GM21528 (cell line): ENCODE measurements around the gene GAB1.

Experiments used
- ATAC-seq: cut with Tn5 transposase; IDR thresholded peaks from one replicate; pipeline ENCODE4 v1.9.1; 2021; ENCODE audit warnings: mild to moderate bottlenecking, moderate library complexity; ENCODE audit not compliant: unreplicated experiment, low FRiP score

The GAB1 gene

DNA sequence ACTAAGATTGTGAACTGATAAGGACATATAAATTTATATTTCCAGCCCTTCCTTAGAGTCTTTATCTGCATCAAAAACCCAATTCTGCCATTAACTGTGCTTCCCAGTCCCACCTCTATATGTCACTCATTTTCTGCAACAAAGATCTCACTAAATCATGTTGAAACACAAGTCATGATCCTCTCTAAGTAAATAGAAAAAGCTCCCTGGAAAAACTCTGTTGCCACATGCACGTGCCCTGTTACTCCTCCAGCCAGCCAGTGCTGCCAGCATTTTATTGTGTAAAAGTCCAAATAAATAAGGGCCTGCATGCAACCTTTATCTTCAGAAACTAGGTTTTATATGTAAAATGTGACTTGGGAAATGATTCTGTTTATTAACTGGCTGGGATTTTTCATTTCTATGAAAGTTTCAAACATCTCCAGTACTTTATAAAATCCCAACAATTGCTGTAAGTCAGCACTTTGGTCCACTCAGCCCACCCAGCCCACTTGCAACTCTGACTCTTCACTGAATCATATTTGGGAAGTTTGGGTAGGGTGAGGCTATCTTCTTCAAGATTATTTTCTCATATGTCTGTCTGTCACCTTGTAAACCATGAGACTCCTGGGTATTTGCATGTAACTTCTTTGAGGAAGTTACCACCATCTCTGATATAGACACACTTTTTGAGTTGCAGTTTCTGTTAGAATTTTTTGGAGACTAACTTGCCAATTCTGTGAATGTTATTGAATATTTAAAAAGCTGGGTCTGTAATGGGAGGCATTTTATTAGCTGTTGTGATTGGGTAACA lies 136.9 kb downstream of the GAB1 start:
- peak; percentile 76 for ATAC-seq

DNA sequence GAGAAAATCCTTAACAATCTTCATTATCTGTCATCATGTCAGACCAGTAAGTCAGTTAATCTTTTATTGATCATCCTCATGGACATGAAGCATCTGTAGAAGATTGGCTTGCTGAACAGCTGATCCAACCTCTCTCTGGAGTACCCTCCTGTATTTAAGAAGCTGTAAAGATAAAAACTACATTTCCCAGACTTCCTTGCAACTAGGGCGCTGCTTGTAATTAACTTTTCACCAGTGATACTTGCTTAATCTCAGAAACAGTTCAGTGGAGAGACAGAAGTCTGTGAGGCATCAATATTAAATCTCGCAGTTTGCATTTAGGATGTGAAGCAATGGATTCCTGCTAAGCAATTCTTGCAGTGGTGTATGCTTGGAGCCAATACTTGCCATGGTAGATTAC lies 140.8 kb downstream of the GAB1 start:
- ATAC-seq: no peak

DNA sequence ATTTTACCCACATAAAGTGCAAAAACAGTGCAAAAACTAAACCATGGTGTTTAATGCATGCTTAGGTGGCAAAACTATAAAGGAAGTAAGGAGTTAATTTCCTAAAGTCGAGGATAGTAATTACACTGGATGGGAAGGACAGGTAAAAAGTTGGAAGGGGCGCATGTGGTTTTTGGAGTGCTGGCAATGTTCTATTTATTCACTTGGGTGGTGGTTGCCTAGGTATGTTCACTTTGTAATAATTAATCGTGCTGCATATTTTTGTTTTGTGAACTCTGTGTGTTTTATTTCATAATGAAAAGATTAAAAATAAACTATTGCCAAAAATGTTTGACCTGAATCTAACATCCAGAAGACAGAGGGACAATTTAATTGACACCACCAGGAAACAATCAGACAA lies 144.7 kb downstream of the GAB1 start:
- ATAC-seq: no peak

DNA sequence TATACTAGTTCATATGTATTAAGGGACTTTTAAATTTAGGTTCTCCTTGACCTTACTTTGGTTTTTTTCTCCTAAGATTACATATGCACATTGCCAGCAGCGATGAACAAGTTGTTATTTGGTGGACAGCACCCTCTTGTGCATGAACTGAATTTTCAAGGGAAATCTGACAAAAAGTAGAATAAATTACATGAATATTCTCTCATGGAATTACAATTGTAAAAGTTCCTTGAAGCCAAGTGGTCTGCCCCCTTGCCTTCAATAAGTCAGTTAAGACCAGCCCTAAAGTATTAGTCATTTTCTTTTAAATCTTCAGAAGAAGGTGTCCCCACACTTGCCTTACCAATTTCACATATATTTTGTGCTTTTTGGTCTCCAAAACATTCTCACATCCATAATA lies 146.2 kb downstream of the GAB1 start:
- no peak for ATAC-seq

DNA sequence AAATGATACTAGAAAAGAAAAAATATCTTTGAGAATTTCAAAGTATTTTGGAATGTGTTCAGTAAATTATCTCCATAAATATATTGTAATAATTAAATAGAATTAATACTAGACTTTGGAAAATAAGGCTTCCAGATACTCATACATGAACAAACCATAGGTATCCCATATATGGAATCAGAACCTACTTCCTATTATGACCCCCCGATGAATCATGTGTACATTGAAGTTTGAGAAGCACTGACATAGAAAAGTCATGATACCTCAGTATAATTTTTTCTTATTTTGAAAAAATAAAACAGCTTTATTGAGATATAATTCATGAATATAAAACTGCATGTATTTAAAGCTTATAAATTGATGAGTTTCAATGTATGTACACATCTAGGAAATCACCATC lies 149.6 kb downstream of the GAB1 start:
- ATAC-seq: no peak

DNA sequence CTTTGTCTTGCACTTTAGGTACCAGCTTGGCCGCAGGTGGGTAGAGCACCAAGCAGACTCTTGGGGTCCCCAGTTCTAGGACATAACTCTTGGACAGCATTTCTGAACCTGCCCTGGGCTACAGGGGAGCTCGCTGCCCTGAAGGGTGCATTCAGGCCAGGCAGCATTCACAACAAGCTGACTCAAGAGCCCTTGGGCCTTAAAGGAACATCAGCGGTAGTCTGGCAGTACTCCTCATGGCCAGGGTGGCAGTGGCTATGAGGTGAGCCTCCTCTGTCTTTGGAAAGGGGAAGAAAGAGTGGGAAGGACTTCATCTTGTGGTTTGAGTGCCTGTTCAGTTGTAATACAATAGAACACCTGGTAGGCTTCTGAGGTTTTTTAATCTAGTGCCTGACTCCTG lies 152.0 kb downstream of the GAB1 start:
- no peak for ATAC-seq

DNA sequence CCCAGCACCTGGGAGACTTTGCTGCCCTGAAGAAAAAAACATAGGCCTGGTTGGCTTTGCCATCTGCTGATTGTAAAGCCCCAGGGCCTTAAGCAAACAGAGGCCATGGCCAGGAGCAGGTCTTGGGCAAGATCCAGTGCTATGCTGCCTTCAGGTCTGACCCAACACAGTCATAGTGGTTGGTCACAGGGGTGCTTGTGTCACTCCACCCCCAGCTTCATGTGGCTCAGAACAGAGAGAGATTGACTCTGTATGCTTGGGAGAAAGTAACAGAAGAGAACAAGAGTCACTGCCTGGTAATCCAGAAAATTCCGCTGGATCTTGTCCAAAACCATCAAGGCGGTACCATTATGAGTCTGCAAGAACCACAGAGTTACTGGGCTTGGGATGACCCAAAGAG lies 152.4 kb downstream of the GAB1 start:
- no peak for ATAC-seq

DNA sequence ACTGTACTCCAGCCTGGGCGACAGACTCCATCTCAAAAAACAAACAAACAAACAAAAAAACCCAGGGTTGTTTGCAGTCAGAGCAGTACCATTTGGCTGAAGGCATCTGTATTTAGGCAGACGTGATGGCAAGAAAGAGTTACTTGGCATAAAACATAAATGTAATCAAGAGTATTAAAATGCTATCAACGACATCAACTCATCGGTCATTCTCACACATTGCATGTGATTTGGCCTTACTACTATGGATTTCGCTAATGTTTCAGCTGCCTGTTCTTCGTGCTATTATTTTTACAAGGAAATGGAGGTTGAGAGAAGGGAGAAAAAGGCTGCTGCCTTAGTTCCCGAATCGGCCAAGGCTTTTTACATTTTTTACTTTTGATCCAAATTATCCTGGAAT lies 161.3 kb downstream of the GAB1 start:
- ATAC-seq: no peak

DNA sequence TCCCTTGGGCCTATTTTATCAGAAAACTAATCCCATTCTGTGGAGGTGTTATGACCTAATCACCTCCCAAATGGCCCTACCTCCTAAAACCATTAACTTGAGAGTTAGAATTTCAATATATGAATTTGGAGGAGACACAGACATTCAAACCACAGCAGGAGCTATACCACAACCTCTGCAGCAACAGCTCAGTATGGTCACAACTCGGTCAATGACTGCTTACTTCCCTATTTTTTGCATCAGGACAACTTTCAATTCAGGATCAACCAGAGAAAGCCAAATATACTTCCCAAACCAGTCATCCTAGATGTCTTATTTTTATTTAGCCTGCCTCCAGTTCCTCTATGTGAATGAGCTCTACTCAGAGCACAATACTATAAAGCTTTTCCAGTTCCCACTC lies 165.6 kb downstream of the GAB1 start:
- no peak for ATAC-seq

DNA sequence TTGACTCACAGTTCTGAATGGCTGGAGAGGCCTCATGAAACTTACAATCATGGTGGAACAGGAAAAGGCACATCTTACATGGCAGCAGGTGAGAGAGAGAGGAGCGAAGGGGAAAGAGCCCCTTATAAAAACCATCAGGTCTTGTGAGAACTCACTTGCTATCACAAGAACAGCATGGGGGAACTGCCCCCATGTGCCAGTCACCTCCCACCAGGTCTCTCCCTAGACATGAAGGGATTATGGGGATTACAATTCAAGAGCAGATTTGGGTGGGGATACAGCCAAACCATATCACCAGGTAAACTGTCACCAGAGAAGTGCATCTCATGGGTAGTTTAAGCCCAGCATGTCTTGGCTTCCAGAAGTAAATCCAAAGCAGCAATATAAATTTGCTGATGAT lies 169.4 kb downstream of the GAB1 start:
- no peak for ATAC-seq

DNA sequence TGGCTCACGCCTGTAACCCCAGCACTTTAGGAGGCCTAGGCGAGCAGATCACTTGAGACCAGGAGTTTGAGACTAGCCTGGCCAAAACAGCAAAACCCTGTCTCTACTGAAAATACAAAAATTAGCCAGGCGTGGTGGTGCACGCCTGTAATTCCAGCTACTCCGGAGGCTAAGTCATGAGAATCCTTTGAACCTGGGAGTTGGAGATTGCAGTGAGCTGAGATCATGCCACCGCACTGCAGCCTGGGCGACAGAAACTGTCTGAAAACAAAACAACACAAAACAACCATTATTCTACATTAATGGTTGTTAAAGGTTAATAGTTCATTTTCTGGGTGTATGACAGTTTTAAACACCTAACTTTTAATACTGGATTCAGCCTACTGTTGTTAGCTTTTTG lies 175.2 kb downstream of the GAB1 start:
- no peak for ATAC-seq

DNA sequence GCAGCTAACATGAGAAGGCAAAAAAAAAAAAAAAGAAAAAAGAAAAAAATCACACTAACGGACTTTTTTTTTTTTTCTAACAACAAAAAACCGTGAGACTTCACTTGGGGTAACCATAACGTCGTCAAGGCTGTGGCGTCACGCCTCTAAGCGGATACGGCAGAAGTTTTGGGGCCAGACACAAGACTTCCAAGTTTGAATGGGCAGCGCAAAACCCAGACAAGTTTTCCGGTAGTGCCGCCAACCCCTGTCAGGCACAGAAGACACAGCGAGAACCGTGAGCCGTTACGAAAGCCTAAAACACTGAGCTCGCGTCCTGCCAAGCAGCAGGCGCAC lies 176.3 kb downstream of the GAB1 start:
- ATAC-seq: peak; percentile 44

DNA sequence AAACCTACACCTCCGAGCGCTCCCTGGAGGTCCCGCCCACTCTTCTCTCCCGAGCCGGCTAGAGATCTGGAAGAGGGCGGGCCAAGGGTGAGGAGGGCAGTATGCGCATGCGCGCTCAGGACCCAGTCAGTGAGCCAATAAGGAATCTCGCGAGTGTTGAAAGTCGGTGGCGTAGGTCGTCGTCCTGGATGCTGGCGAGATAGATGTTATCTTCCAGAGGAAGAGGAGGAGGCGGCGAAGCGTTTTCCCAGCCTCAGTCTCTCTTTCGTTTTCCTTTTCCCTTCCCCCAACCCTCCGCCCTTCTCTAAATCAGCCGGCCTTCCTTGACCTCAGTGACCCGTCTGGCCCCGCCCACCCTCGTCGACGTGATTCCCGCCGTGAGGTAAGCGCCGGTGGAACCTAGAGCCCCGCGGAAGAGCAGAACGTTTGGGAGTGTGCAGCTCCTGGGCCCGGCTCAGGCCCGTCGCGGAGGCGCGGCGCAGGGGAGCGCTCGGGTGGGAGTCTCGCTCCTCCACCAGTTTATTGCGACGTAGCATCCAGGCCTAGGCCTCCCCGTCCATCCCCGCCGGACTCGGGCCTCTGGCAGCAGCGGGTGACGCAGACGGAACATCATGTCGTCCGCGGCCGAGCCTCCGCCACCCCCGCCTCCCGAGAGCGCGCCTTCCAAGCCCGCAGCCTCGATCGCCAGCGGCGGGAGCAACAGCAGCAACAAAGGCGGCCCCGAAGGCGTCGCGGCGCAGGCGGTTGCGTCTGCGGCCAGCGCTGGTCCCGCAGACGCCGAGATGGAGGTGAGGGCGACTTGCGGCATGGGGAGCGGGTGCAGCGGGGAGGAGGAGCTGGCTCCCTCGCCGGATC lies 176.9 kb downstream of the GAB1 start, which contains the start of gene SMARCA5:
TSS of gene SMARCA5 (plus strand) at position 389 of the 855 bp plus-strand sequence. CDS start at position 612, 223 bp downstream.
- peak; percentile 93 for ATAC-seq

DNA sequence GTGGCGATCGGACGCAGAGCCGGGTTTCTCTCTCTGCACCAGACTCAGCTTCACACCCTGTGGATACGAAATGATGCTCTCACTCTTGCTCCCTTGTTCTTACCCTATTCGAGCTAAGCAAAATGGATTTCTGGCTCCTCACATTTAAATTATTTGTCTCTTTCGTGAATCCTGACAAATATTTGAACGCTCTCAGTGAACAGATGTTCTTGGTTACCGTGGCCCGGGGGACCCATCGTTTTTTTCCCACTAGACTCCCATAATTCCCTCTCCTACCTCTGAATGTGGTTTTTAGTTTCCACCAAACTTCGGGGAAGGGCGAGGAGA lies 177.5 kb downstream of the GAB1 start:
- no peak for ATAC-seq

DNA sequence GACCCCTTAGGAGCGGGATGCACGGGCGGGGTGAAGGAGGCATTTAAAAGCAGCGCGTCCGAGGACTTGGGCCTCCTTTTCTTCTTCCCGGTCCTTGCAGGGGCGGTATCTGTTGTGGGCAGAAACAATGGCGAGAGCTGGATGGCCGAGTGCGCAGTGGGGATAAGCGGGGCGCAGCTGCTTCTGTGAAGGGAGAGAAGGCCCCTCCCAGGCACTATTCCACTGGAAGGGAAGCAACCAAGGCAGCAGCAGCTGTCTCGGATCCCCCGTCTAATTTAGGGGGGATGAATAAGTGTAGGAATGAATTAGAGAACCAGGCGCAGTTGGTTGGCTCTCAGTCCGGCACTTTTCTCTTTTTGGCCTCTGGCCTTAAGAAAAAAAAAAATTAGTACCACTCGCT lies 177.8 kb downstream of the GAB1 start:
- ATAC-seq: no peak

DNA sequence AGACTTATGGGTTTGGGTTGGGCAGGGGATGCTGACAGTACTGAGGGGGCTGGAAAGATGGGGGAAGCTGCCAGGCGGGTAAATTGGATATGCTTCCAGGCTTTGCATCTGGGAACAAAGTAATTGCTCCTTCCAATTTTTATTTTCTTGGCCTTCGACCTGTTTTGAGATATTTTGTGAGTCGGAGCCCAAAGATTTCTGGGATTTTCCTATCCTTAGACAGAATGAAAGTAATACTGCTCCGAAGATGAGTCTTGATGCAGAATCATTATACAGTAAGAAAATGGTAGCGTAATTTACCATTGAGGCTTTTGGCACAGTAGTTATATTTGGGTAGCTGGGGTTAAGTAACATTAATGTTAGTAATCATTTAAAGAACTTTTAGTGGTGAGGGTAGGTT lies 178.2 kb downstream of the GAB1 start:
- ATAC-seq: no peak

DNA sequence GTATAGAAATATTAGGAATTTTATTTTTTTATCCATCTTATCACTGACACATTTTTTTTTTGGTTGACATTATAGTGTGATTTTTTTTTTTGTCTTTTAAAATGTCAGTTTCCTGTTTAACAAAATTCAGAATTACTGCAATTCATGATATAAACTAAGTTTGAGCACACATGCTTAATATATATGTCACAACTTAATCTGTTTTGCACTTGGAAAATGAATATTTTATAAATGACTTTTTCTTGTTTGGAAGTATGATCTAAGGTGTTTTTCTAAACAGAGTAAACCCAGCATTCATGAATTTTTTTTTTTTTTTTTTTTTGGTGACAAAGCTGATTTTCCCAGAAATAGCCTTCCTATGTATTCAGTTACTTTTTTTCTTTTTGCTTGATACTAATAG lies 179.2 kb downstream of the GAB1 start:
- ATAC-seq: no peak

DNA sequence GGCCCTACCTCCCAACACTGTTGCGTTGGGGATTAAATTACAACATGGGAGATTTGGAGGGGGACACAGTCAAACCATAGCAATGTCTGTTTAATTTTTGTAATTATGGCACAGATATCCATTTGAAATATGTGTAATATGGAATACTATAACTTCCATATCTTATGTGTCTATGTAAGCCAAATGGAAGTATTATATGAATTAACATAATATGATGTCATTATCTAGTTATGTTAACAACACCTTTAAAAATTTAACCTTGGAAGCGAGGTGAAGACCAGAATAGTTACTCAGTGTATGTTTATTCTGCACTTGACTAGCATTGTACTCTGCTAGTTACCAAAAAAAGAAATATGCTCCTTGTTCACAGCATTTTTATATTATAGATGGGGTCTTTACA lies 181.1 kb downstream of the GAB1 start:
- ATAC-seq: no peak
